Neural cell (in vitro differentiated cells): ENCODE results near the gene SLC4A1. TPM values are rescaled to one million over a fixed set of nuclear protein-coding genes. Genes with fewer than 3 reads are reported as not detected.

Source experiments
- H2AFZ ChIP-seq: fragments of 200-600, 300-800 bp; sonication (generic), shearing (Covaris generic); 2 replicates; pipeline ENCODE4 v1.6.0; 2014; ENCODE audit warnings: low read depth, mild to moderate bottlenecking, antibody characterized with exemption, low read length, moderate library complexity
- H3F3A ChIP-seq: fragments of 200-600 bp; shearing (Covaris generic); 2 replicates; pipeline ENCODE4 v1.6.1; 2016; ENCODE audit warnings: mild to moderate bottlenecking, moderate library complexity, mixed read lengths, antibody characterized with exemption, low read length; ENCODE audit not compliant: insufficient read depth, poor library complexity, severe bottlenecking
- H3K27ac ChIP-seq: fragments of 200-600, 300-800 bp; sonication (generic), shearing (Covaris generic); 2 replicates; pipeline ENCODE4 v1.5.1; 2014; ENCODE audit warnings: mild to moderate bottlenecking, low read length, moderate library complexity
- H3K27me3 ChIP-seq: fragments of 300-800, 200-600 bp; sonication (generic), shearing (Covaris generic); 2 replicates; pipeline ENCODE4 v1.6.0; 2014; ENCODE audit warnings: mild to moderate bottlenecking, low read depth, low read length, moderate library complexity; ENCODE audit not compliant: insufficient read depth
- H3K36me3 ChIP-seq: fragments of 300-800, 200-600 bp; sonication (generic), shearing (Covaris generic); 2 replicates; pipeline ENCODE4 v1.5.1; 2014; ENCODE audit warnings: mild to moderate bottlenecking, antibody characterized with exemption, low read length, moderate library complexity; ENCODE audit not compliant: insufficient read depth
- H3K4me2 ChIP-seq: fragments of 300-800, 200-600 bp; sonication (generic), shearing (Covaris generic); 2 replicates; pipeline ENCODE4 v1.6.0; 2014; ENCODE audit warnings: mild to moderate bottlenecking, low read length
- H3K4me3 ChIP-seq: fragments of 300-800, 200-600 bp; sonication (generic), shearing (Covaris generic); 2 replicates; pipeline ENCODE4 v1.5.1; 2014; ENCODE audit warnings: mild to moderate bottlenecking, low read length, moderate library complexity
- H3K79me2 ChIP-seq: fragments of 200-600 bp; shearing (Covaris generic); replicated peaks from 2 replicates; pipeline ENCODE4 v1.6.0; 2014; ENCODE audit warnings: mild to moderate bottlenecking, low read length, moderate library complexity; ENCODE audit not compliant: insufficient read depth
- H3K9ac ChIP-seq: fragments of 300-800, 200-600 bp; sonication (generic), shearing (Covaris generic); 2 replicates; pipeline ENCODE4 v1.6.1; 2016; ENCODE audit warnings: mild to moderate bottlenecking, low read length, mixed read lengths
- H3K9me2 ChIP-seq: fragments of 200-600 bp; shearing (Covaris generic); 2 replicates; pipeline ENCODE4 v1.6.1; 2016; ENCODE audit warnings: mild to moderate bottlenecking, low read length, mixed read lengths; ENCODE audit not compliant: insufficient read depth
- H3K9me3 ChIP-seq: fragments of 200-600, 300-800 bp; sonication (generic), shearing (Covaris generic); 2 replicates; pipeline ENCODE4 v1.6.1; 2016; ENCODE audit warnings: mild to moderate bottlenecking, mixed run types, low read length, moderate library complexity, mixed read lengths
- H4K20me1 ChIP-seq: fragments of 200-600 bp; shearing (Covaris generic); 2 replicates; pipeline ENCODE4 v1.6.1; 2016; ENCODE audit warnings: mild to moderate bottlenecking, mixed run types; ENCODE audit not compliant: insufficient read depth
- CTCF ChIP-seq: fragments of 450-650 bp; IDR thresholded peaks from 2 replicates; pipeline ENCODE4 v1.5.1; 2014; ENCODE audit warnings: antibody characterized with exemption, mild to moderate bottlenecking, moderate library complexity; ENCODE audit not compliant: poor library complexity, severe bottlenecking
- EP300 ChIP-seq: fragments of 450-650 bp; conservative IDR thresholded peaks from 2 replicates; pipeline ENCODE4 v1.6.1; 2014; ENCODE audit warnings: antibody characterized with exemption, mild to moderate bottlenecking, moderate library complexity; ENCODE audit not compliant: poor library complexity, severe bottlenecking
- EZH2 ChIP-seq: fragments of 200-600, 300-800 bp; shearing (Covaris generic), sonication (generic); IDR thresholded peaks from 2 replicates; pipeline ENCODE4 v1.6.1; 2014; ENCODE audit warnings: antibody characterized with exemption, low read length, borderline replicate concordance, mild to moderate bottlenecking; ENCODE audit not compliant: insufficient read depth, poor library complexity, severe bottlenecking
- MXI1 ChIP-seq: fragments of 450-650 bp; conservative IDR thresholded peaks from 2 replicates; pipeline ENCODE4 v1.6.1; 2014; ENCODE audit warnings: antibody characterized with exemption, mild to moderate bottlenecking; ENCODE audit not compliant: poor library complexity, severe bottlenecking
- POLR2AphosphoS5 ChIP-seq: IDR thresholded peaks from 2 replicates; pipeline ENCODE4 v1.6.1; 2012
- RAD21 ChIP-seq: fragments of 450-650 bp; conservative IDR thresholded peaks from 2 replicates; pipeline ENCODE4 v1.6.1; 2014; ENCODE audit warnings: antibody characterized with exemption, mild to moderate bottlenecking, moderate library complexity
- REST ChIP-seq: IDR thresholded peaks from 2 replicates; pipeline ENCODE4 v1.6.1; 2012; ENCODE audit warnings: borderline replicate concordance
- SMC3 ChIP-seq: fragments of 450-650 bp; conservative IDR thresholded peaks from 2 replicates; pipeline ENCODE4 v1.6.1; 2014; ENCODE audit warnings: antibody characterized with exemption, mild to moderate bottlenecking, moderate library complexity; ENCODE audit not compliant: poor library complexity
- TAF1 ChIP-seq: IDR thresholded peaks from 2 replicates; pipeline ENCODE4 v1.6.1; 2012; ENCODE audit warnings: low read depth
- polyA plus RNA-seq: library from polyadenylated mRNA; depleted of rRNA; stranded (reverse); fragments of >200 nt; gene quantifications from 2 replicates; pipeline ENCODE4 v1.2.3, GENCODE V29; 2014

SLC4A1 gene
- polyA plus RNA-seq, 1 donor from 2014 or later: 0.05 TPM

GRCh38 chr17:44315760-44316731 is 48.1 kb upstream of the SLC4A1 start:
- Histone ChIP-seq H2AFZ (no peak overlapping the region), H3K9me2 (no peaks in the 10 kb centered on the region), H3K36me3 (peaks cover 12% of the 10 kb centered on the region), H3K4me3 (peak overlapping the region; percentile 43), H3K27me3 (peaks cover 18% of the 10 kb centered on the region), H3K79me2 (peaks cover 5% of the 10 kb centered on the region), H3K27ac (no peak overlapping the region), H4K20me1 (no peaks in the 10 kb centered on the region), H3K4me2 (no peak overlapping the region), H3F3A (no peaks in the 10 kb centered on the region), H3K9me3 (no peaks in the 10 kb centered on the region), H3K9ac (peak overlapping the region; percentile 22)
- TF ChIP-seq REST (no peak), TAF1 (no peak), SMC3 (no peak), EP300 (no peak), POLR2AphosphoS5 (no peak), RAD21 (no peak), EZH2 (no peak), MXI1 (no peak), CTCF (no peak)

GRCh38 chr17:44314869-44315661 is 47.1 kb upstream of the SLC4A1 start:
- H4K20me1 ChIP-seq: peaks cover 6% of the 10 kb centered on the region
- H3K4me2 ChIP-seq: no peak overlapping the region
- H3K9me3 ChIP-seq: no peaks in the 10 kb centered on the region
- H3K79me2 ChIP-seq: peaks cover 15% of the 10 kb centered on the region
- H3K36me3 ChIP-seq: peaks cover 12% of the 10 kb centered on the region
- no peak overlapping the region for H2AFZ ChIP-seq
- TF ChIP-seq EP300 (no peak), CTCF (no peak), REST (no peak), EZH2 (no peak), TAF1 (no peak), RAD21 (no peak), SMC3 (no peak), POLR2AphosphoS5 (no peak), MXI1 (no peak)
- H3K9ac ChIP-seq: peak overlapping the region; percentile 22
- peaks cover 18% of the 10 kb centered on the region for H3K27me3 ChIP-seq
- H3K27ac ChIP-seq: no peak overlapping the region
- H3K9me2 ChIP-seq: no peaks in the 10 kb centered on the region
- no peaks in the 10 kb centered on the region for H3F3A ChIP-seq
- peak overlapping the region; percentile 55 for H3K4me3 ChIP-seq
